WTC11 (cell line): ENCODE measurements around the gene GDA.

Experiments used
- ELF4 ChIP-seq: sonication (generic); formaldehyde crosslinking; IDR thresholded peaks from 2 replicates; pipeline ENCODE4 v1.8.1; 2022; ENCODE audit warnings: low read depth, mild to moderate bottlenecking, moderate library complexity, missing genetic modification reagents
- FOXP1 ChIP-seq: sonication (generic); formaldehyde crosslinking; IDR thresholded peaks from 2 replicates; pipeline ENCODE4 v1.8.0; 2022; ENCODE audit warnings: missing genetic modification reagents, mild to moderate bottlenecking, moderate library complexity, borderline replicate concordance
- MYBL2 ChIP-seq: sonication (generic); formaldehyde crosslinking; IDR thresholded peaks from 2 replicates; pipeline ENCODE4 v1.8.1; 2023; ENCODE audit warnings: mild to moderate bottlenecking, moderate library complexity, missing genetic modification reagents
- TF ChIP-seq, protein P1 (sequence below): sonication (generic); formaldehyde crosslinking; IDR thresholded peaks from 2 replicates; pipeline ENCODE4 v1.8.1; 2022; ENCODE audit warnings: missing genetic modification reagents, borderline replicate concordance
- TF ChIP-seq, protein P2 (sequence below): fragments of 200-600 bp; IDR thresholded peaks from 2 replicates; pipeline ENCODE4 v1.8.0; 2022; ENCODE audit warnings: antibody characterized with exemption
- TF ChIP-seq, protein P3 (sequence below): sonication (generic); formaldehyde crosslinking; IDR thresholded peaks from 2 replicates; pipeline ENCODE4 v1.8.1; 2023; ENCODE audit warnings: mild to moderate bottlenecking, missing genetic modification reagents, borderline replicate concordance
- TF ChIP-seq, protein P4 (sequence below): sonication (generic); formaldehyde crosslinking; IDR thresholded peaks from 2 replicates; pipeline ENCODE4 v1.8.0; 2022; ENCODE audit warnings: mild to moderate bottlenecking, missing genetic modification reagents
- TF ChIP-seq, protein P5 (sequence below): sonication (generic); formaldehyde crosslinking; IDR thresholded peaks from 2 replicates; pipeline ENCODE4 v1.8.1; 2023; ENCODE audit warnings: mild to moderate bottlenecking, missing genetic modification reagents
- TF ChIP-seq, protein P6 (sequence below): sonication (generic); formaldehyde crosslinking; IDR thresholded peaks from 2 replicates; pipeline ENCODE4 v1.8.1; 2023; ENCODE audit warnings: mild to moderate bottlenecking, moderate library complexity, missing genetic modification reagents

DNA sequence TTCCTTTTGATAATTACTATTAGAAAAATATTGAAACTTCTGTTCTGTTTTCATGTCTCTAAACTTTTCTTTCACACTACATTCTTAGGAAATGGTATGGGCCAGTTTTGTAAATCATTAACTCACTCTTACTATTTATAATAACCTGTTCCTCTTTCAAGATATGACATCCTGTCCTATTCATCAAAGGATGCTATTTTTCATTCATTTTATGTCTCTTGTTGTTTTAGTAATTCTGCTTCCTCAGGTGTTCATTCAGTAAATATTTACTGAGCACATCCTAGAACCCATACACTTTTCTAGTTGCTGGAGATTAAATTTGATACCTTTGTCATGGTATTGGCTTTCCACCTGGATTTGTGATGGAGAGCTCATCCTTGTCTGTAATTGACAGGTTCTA, 58.0 kb downstream of the GDA start:
- TF ChIP-seq, protein P1, sequence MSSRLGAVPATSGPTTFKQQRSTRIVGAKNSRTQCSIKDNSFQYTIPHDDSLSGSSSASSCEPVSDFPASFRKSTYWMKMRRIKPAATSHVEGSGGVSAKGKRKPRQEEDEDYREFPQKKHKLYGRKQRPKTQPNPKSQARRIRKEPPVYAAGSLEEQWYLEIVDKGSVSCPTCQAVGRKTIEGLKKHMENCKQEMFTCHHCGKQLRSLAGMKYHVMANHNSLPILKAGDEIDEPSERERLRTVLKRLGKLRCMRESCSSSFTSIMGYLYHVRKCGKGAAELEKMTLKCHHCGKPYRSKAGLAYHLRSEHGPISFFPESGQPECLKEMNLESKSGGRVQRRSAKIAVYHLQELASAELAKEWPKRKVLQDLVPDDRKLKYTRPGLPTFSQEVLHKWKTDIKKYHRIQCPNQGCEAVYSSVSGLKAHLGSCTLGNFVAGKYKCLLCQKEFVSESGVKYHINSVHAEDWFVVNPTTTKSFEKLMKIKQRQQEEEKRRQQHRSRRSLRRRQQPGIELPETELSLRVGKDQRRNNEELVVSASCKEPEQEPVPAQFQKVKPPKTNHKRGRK (CRISPR knock-in tag): no peak
- TF ChIP-seq MYBL2 (CRISPR knock-in tag) (no peak), FOXP1 (no peak), ELF4 (CRISPR knock-in tag) (no peak)
- TF ChIP-seq, protein P2, sequence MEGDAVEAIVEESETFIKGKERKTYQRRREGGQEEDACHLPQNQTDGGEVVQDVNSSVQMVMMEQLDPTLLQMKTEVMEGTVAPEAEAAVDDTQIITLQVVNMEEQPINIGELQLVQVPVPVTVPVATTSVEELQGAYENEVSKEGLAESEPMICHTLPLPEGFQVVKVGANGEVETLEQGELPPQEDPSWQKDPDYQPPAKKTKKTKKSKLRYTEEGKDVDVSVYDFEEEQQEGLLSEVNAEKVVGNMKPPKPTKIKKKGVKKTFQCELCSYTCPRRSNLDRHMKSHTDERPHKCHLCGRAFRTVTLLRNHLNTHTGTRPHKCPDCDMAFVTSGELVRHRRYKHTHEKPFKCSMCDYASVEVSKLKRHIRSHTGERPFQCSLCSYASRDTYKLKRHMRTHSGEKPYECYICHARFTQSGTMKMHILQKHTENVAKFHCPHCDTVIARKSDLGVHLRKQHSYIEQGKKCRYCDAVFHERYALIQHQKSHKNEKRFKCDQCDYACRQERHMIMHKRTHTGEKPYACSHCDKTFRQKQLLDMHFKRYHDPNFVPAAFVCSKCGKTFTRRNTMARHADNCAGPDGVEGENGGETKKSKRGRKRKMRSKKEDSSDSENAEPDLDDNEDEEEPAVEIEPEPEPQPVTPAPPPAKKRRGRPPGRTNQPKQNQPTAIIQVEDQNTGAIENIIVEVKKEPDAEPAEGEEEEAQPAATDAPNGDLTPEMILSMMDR: no peak
- TF ChIP-seq, protein P3, sequence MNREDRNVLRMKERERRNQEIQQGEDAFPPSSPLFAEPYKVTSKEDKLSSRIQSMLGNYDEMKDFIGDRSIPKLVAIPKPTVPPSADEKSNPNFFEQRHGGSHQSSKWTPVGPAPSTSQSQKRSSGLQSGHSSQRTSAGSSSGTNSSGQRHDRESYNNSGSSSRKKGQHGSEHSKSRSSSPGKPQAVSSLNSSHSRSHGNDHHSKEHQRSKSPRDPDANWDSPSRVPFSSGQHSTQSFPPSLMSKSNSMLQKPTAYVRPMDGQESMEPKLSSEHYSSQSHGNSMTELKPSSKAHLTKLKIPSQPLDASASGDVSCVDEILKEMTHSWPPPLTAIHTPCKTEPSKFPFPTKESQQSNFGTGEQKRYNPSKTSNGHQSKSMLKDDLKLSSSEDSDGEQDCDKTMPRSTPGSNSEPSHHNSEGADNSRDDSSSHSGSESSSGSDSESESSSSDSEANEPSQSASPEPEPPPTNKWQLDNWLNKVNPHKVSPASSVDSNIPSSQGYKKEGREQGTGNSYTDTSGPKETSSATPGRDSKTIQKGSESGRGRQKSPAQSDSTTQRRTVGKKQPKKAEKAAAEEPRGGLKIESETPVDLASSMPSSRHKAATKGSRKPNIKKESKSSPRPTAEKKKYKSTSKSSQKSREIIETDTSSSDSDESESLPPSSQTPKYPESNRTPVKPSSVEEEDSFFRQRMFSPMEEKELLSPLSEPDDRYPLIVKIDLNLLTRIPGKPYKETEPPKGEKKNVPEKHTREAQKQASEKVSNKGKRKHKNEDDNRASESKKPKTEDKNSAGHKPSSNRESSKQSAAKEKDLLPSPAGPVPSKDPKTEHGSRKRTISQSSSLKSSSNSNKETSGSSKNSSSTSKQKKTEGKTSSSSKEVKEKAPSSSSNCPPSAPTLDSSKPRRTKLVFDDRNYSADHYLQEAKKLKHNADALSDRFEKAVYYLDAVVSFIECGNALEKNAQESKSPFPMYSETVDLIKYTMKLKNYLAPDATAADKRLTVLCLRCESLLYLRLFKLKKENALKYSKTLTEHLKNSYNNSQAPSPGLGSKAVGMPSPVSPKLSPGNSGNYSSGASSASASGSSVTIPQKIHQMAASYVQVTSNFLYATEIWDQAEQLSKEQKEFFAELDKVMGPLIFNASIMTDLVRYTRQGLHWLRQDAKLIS (CRISPR knock-in tag): no peak
- TF ChIP-seq, protein P4, sequence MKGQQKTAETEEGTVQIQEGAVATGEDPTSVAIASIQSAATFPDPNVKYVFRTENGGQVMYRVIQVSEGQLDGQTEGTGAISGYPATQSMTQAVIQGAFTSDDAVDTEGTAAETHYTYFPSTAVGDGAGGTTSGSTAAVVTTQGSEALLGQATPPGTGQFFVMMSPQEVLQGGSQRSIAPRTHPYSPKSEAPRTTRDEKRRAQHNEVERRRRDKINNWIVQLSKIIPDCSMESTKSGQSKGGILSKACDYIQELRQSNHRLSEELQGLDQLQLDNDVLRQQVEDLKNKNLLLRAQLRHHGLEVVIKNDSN (CRISPR knock-in tag): no peak
- TF ChIP-seq, protein P5, sequence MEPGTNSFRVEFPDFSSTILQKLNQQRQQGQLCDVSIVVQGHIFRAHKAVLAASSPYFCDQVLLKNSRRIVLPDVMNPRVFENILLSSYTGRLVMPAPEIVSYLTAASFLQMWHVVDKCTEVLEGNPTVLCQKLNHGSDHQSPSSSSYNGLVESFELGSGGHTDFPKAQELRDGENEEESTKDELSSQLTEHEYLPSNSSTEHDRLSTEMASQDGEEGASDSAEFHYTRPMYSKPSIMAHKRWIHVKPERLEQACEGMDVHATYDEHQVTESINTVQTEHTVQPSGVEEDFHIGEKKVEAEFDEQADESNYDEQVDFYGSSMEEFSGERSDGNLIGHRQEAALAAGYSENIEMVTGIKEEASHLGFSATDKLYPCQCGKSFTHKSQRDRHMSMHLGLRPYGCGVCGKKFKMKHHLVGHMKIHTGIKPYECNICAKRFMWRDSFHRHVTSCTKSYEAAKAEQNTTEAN (CRISPR knock-in tag): no peak
- TF ChIP-seq, protein P6, sequence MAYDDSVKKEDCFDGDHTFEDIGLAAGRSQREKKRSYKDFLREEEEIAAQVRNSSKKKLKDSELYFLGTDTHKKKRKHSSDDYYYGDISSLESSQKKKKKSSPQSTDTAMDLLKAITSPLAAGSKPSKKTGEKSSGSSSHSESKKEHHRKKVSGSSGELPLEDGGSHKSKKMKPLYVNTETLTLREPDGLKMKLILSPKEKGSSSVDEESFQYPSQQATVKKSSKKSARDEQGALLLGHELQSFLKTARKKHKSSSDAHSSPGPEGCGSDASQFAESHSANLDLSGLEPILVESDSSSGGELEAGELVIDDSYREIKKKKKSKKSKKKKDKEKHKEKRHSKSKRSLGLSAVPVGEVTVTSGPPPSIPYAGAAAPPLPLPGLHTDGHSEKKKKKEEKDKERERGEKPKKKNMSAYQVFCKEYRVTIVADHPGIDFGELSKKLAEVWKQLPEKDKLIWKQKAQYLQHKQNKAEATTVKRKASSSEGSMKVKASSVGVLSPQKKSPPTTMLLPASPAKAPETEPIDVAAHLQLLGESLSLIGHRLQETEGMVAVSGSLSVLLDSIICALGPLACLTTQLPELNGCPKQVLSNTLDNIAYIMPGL: no peak
